Thyroid gland (tissue), 4 donors: ENCODE measurements around the gene HEXIM1.

Source experiments
- POLR2A ChIP-seq, 2 donors: fragments of 450-650 bp; IDR thresholded peaks; one replicate each; pipeline ENCODE4 v1.6.1; 2017; ENCODE audit warnings: antibody characterized with exemption in 2 of 2, mild to moderate bottlenecking in 2 of 2, moderate library complexity in 1 of 2
- TF ChIP-seq, protein P1 (sequence below), 6 experiments: fragments of 200-600 bp in 3 of 6; fragments of 450-650 bp in 3 of 6; sonication (generic) in 3 of 6; IDR thresholded peaks; one replicate each; pipeline ENCODE4 v1.5.1; 2016 to 2019; ENCODE audit warnings: antibody characterized with exemption in 6 of 6, mild to moderate bottlenecking in 2 of 6, inconsistent platforms in 1 of 6, moderate library complexity in 1 of 6

DNA sequence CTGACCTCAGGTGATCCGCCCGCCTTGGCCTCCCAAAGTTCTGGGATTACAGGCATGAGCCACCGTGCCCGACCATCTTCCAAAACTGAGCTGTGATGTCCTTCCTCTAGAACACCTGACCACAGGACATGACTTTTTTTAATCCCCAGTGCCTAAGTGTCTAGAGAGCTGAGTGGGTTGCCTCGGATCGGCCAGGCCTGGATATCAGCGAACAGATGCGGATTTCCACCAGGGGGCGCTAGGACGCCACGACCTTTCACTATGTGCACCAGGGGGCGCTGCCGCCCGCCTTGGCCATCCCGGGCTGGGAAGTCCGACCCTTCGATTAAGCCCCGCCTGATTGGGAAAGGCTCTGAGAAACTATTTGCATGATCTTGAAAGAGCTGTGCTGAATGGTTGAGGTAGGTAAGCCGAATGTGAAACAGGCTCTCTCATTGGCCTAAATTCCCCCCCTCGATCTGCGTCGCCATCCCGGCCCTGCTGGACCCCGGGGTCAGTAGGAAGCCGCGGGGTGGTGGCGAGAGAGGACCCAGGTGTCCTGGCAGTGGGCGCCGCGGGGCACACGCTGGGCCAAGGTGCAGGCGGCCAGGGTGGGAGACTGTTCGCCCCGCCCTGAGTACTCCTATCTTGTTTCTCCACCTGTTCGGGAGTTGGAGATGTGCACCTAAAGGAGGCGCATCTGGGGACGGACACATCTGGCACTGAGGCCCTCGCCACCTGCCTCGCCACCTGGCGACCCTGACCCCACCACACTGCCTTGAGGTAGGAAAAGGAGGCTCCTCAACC lies 12.9 kb upstream of the HEXIM1 start, which contains the start of gene ACBD4:
- TF ChIP-seq, protein P1, sequence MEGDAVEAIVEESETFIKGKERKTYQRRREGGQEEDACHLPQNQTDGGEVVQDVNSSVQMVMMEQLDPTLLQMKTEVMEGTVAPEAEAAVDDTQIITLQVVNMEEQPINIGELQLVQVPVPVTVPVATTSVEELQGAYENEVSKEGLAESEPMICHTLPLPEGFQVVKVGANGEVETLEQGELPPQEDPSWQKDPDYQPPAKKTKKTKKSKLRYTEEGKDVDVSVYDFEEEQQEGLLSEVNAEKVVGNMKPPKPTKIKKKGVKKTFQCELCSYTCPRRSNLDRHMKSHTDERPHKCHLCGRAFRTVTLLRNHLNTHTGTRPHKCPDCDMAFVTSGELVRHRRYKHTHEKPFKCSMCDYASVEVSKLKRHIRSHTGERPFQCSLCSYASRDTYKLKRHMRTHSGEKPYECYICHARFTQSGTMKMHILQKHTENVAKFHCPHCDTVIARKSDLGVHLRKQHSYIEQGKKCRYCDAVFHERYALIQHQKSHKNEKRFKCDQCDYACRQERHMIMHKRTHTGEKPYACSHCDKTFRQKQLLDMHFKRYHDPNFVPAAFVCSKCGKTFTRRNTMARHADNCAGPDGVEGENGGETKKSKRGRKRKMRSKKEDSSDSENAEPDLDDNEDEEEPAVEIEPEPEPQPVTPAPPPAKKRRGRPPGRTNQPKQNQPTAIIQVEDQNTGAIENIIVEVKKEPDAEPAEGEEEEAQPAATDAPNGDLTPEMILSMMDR (IDR thresholded peaks at IDR 0.05): peak; percentile 99 to 100 (median 100)
- peak in 1 of 2 donors; percentile 68 for TF ChIP-seq POLR2A (IDR thresholded peaks at IDR 0.05)
